H1 (cell line): ENCODE results near the gene HMX1. TPM values are rescaled to one million over a fixed set of nuclear protein-coding genes. Genes with fewer than 3 reads are reported as not detected.

Source experiments
- CTCF ChIA-PET: fragments of 300-600 bp; sonication (Branson Sonifier 250); formaldehyde crosslinking; loops from one replicate; lab custom pipeline; 2021; ENCODE audit not compliant: partially characterized antibody; lab: Charles Lee
- POLR2A ChIA-PET: fragments of 300-600 bp; sonication (Branson Sonifier 250); formaldehyde crosslinking; loops from one replicate; lab custom pipeline; 2021; ENCODE audit warnings: inconsistent platforms; ENCODE audit not compliant: partially characterized antibody; lab: Charles Lee
- DNase-seq, 2 experiments: peaks; one replicate each; pipeline versions ENCODE4 v3.0.0 to v3.0.0-alpha.2; 2010 to 2022; ENCODE audit warnings: low spot score in 2 of 2, low read depth in 1 of 2, mixed read lengths in 1 of 2
- FAIRE-seq: peaks from 2 replicates; lab custom pipeline; 2011; peaks lifted over from hg19 to GRCh38; lab: Jason Lieb, UNC
- H2AFZ ChIP-seq: 2 replicates; pipeline ENCODE4 v1.8.1; 2012; ENCODE audit warnings: low read length, inconsistent platforms
- H2AK5ac ChIP-seq: 2 replicates; pipeline ENCODE4 v1.6.1; 2013; ENCODE audit warnings: low read depth, low read length
- H2BK120ac ChIP-seq: replicated peaks from 2 replicates; pipeline ENCODE3; 2013; ENCODE audit warnings: low read depth, low read length, inconsistent platforms
- H2BK12ac ChIP-seq: 2 replicates; pipeline ENCODE4 v1.6.1; 2013; ENCODE audit warnings: low read depth, low read length
- H2BK15ac ChIP-seq: 2 replicates; pipeline ENCODE4 v1.6.1; 2013; ENCODE audit warnings: low read length
- H2BK20ac ChIP-seq: 2 replicates; pipeline ENCODE4 v1.6.1; 2013; ENCODE audit warnings: low read length
- H2BK5ac ChIP-seq: 2 replicates; pipeline ENCODE4 v1.6.1; 2013; ENCODE audit warnings: low read depth, low read length
- H3K14ac ChIP-seq: 2 replicates; pipeline ENCODE4 v1.6.1; 2013; ENCODE audit warnings: inconsistent platforms; ENCODE audit not compliant: insufficient read length
- H3K18ac ChIP-seq: 2 replicates; pipeline ENCODE4 v1.6.1; 2013; ENCODE audit warnings: low read length; ENCODE audit errors: extremely low read depth
- H3K23ac ChIP-seq: 2 replicates; pipeline ENCODE4 v1.6.1; 2013; ENCODE audit warnings: inconsistent platforms; ENCODE audit not compliant: insufficient read length
- H3K23me2 ChIP-seq: 2 replicates; pipeline ENCODE4 v1.6.1; 2013; ENCODE audit warnings: low read depth, low read length
- H3K27ac ChIP-seq: 2 replicates; pipeline ENCODE4 v1.6.1; 2011; ENCODE audit warnings: low read depth, low read length, inconsistent platforms
- H3K27me3 ChIP-seq, 4 experiments: replicated peaks in 1 of 4; 1 replicate in 1 of 4; 2 replicates in 3 of 4; pipeline versions ENCODE4 v1.6.1 to v1.8.1; 2011 to 2013; ENCODE audit warnings: low read length in 3 of 4, mild to moderate bottlenecking in 3 of 4, inconsistent platforms in 2 of 4, mixed read lengths in 2 of 4, moderate library complexity in 1 of 4; ENCODE audit not compliant: control insufficient read depth in 3 of 4, insufficient read depth in 3 of 4; ENCODE audit errors: extremely low read depth in 1 of 4
- H3K36me3 ChIP-seq, 4 experiments: 2 replicates each; pipeline versions ENCODE4 v1.6.1 to v1.8.1; 2011 to 2013; ENCODE audit warnings: mild to moderate bottlenecking in 4 of 4, low read length in 3 of 4, moderate library complexity in 2 of 4, control low read depth in 1 of 4, inconsistent platforms in 1 of 4; ENCODE audit not compliant: insufficient read depth in 4 of 4, control insufficient read depth in 2 of 4
- H3K4ac ChIP-seq: replicated peaks from 2 replicates; pipeline ENCODE3; 2013; ENCODE audit warnings: low read length, low read depth, mixed read lengths, inconsistent platforms; ENCODE audit not compliant: insufficient read length
- H3K4me1 ChIP-seq, 4 experiments: replicated peaks in 1 of 4; 1 replicate in 1 of 4; 2 replicates in 3 of 4; pipeline versions ENCODE4 v1.6.1 to v1.8.1; 2011 to 2013; ENCODE audit warnings: low read length in 3 of 4, inconsistent platforms in 2 of 4, mixed read lengths in 1 of 4; ENCODE audit not compliant: insufficient read depth in 4 of 4, control insufficient read depth in 3 of 4
- H3K4me2 ChIP-seq, 2 experiments: 2 replicates each; pipeline versions ENCODE4 v1.6.1 to v1.8.1; 2011 to 2013; ENCODE audit warnings: low read depth in 2 of 2, low read length in 2 of 2, control low read depth in 1 of 2, inconsistent platforms in 1 of 2, mild to moderate bottlenecking in 1 of 2; ENCODE audit not compliant: insufficient read depth in 1 of 2
- H3K4me3 ChIP-seq, 4 experiments: fragments of 200-600, 300-600 bp in 1 of 4; sonication (generic), shearing (Covaris generic), sonication (Bioruptor Twin) in 1 of 4; 2 replicates each; pipeline versions ENCODE4 v1.5.1 to v1.8.1; 2011 to 2016; ENCODE audit warnings: low read length in 4 of 4, low read depth in 3 of 4, control low read depth in 2 of 4, inconsistent platforms in 2 of 4, mild to moderate bottlenecking in 2 of 4, mixed read lengths in 1 of 4, moderate library complexity in 1 of 4; ENCODE audit not compliant: insufficient read depth in 2 of 4; ENCODE audit errors: extremely low read depth in 1 of 4
- H3K56ac ChIP-seq: replicated peaks from 2 replicates; pipeline ENCODE3; 2013; ENCODE audit warnings: low read depth, mild to moderate bottlenecking, mixed read lengths, low read length, inconsistent platforms; ENCODE audit not compliant: insufficient read length
- H3K79me1 ChIP-seq: 2 replicates; pipeline ENCODE4 v1.6.1; 2013; ENCODE audit warnings: low read depth, low read length, control low read depth
- H3K79me2 ChIP-seq, 2 experiments: 2 replicates each; pipeline versions ENCODE4 v1.6.1 to v1.8.1; 2012 to 2013; ENCODE audit warnings: low read length in 2 of 2, mild to moderate bottlenecking in 2 of 2, inconsistent platforms in 1 of 2; ENCODE audit not compliant: insufficient read depth in 2 of 2, control insufficient read depth in 1 of 2
- H3K9ac ChIP-seq, 4 experiments: replicated peaks in 1 of 4; 1 replicate in 1 of 4; 2 replicates in 3 of 4; pipeline versions ENCODE4 v1.6.1 to v1.8.1; 2011 to 2013; ENCODE audit warnings: low read depth in 3 of 4, low read length in 3 of 4, control low read depth in 2 of 4, mild to moderate bottlenecking in 2 of 4, moderate library complexity in 2 of 4, inconsistent platforms in 1 of 4; ENCODE audit errors: extremely low read depth in 1 of 4
- H3K9me3 ChIP-seq, 2 experiments: 2 replicates each; pipeline versions ENCODE4 v1.6.1 to v1.8.1; 2012 to 2013; ENCODE audit warnings: mild to moderate bottlenecking in 2 of 2, moderate library complexity in 2 of 2, control low read depth in 1 of 2, inconsistent platforms in 1 of 2, low read depth in 1 of 2, low read length in 1 of 2, mixed read lengths in 1 of 2; ENCODE audit not compliant: insufficient read depth in 2 of 2
- H4K20me1 ChIP-seq, 2 experiments: replicated peaks in 1 of 2; 2 replicates each; pipeline versions ENCODE3 to v1.8.1; 2011 to 2013; ENCODE audit warnings: inconsistent platforms in 2 of 2, low read length in 2 of 2, mild to moderate bottlenecking in 1 of 2; ENCODE audit not compliant: insufficient read depth in 2 of 2, control insufficient read depth in 1 of 2
- H4K5ac ChIP-seq: 2 replicates; pipeline ENCODE4 v1.6.1; 2013; ENCODE audit warnings: low read length, low read depth, mixed read lengths, inconsistent platforms; ENCODE audit not compliant: insufficient read length
- H4K8ac ChIP-seq: 2 replicates; pipeline ENCODE4 v1.8.0; 2013; ENCODE audit warnings: mild to moderate bottlenecking, moderate library complexity, low read length, inconsistent platforms; ENCODE audit not compliant: insufficient read depth; ENCODE audit errors: extremely low read depth
- H4K91ac ChIP-seq: replicated peaks from 2 replicates; pipeline ENCODE3; 2013; ENCODE audit warnings: low read length, mixed read lengths, inconsistent platforms; ENCODE audit not compliant: insufficient read length
- CHD2 ChIP-seq: IDR thresholded peaks from 2 replicates; pipeline ENCODE4 v1.6.1; 2012; ENCODE audit warnings: low read length, improper control_type of control experiment
- HDAC2 ChIP-seq, 2 experiments: fragments of 300-600 bp in 1 of 2; sonication (generic) in 1 of 2; IDR thresholded peaks; 2 replicates each; pipeline ENCODE4 v1.6.1; 2011 to 2012; ENCODE audit warnings: low read depth in 2 of 2, low read length in 2 of 2, mild to moderate bottlenecking in 2 of 2, moderate library complexity in 2 of 2, borderline replicate concordance in 1 of 2, inconsistent platforms in 1 of 2
- KDM1A ChIP-seq: fragments of 200-600, 300-600 bp; sonication (generic); IDR thresholded peaks from 2 replicates; pipeline ENCODE4 v1.7.1; 2016; ENCODE audit warnings: mild to moderate bottlenecking, low read length, borderline replicate concordance
- RBBP5 ChIP-seq: IDR thresholded peaks from 2 replicates; pipeline ENCODE4 v1.7.1; 2012; ENCODE audit warnings: low read depth, mild to moderate bottlenecking, inconsistent platforms, low read length, moderate library complexity, borderline replicate concordance
- SIRT6 ChIP-seq: IDR thresholded peaks from one replicate; pipeline ENCODE4 v1.7.1; 2012; ENCODE audit warnings: low read length, inconsistent platforms
- SIX5 ChIP-seq: IDR thresholded peaks from 2 replicates; pipeline ENCODE4 v1.6.1; 2011; ENCODE audit warnings: mild to moderate bottlenecking, low read depth, low read length
- TEAD4 ChIP-seq: IDR thresholded peaks from 2 replicates; pipeline ENCODE4 v1.6.1; 2012; ENCODE audit warnings: low read depth, low read length, inconsistent platforms, mixed read lengths
- WGBS, 2 experiments: shearing (Covaris generic) in 1 of 2; methylation state at CpG; one replicate each; pipeline versions ENCODE4 v1.1.6 to v1.1.7; 2013 to 2015; ENCODE audit warnings: low lambda C conversion rate in 2 of 2, mixed read lengths in 2 of 2, inconsistent platforms in 1 of 2, low coverage in 1 of 2, missing lambda C conversion rate in 1 of 2; ENCODE audit not compliant: insufficient replicate concordance in 2 of 2, insufficient coverage in 1 of 2, insufficient read length in 1 of 2; ENCODE audit errors: extremely low coverage in 1 of 2, missing lambda C conversion rate in 1 of 2; 5-methylcytosine and 5-hydroxymethylcytosine counted together
- polyA plus RNA-seq, 7 experiments: library from polyadenylated mRNA; depleted of rRNA in 3 of 7; stranded (reverse) in 5 of 7; unstranded in 2 of 7; fragments of >200 nt in 5 of 7; fragments of 200-250 nt in 2 of 7; gene quantifications; 1 replicate in 5 of 7; 2 replicates in 1 of 7; 4 replicates in 1 of 7; pipeline versions ENCODE4 v1.2.1 to v1.2.3, GENCODE V29; 2011 to 2013; ENCODE audit warnings: missing spikeins in 2 of 7, mixed read lengths in 2 of 7
- total RNA-seq: library from RNA; stranded (reverse); fragmentation: NEBNext Ultra II Directional; extraction: Animal tissue kit (Norgen Biotek cat#: 25700); gene quantifications from 2 replicates; pipeline ENCODE4 v1.2.1, GENCODE V29; 2021

Gene HMX1
- total and polyA plus RNA-seq, 2 of the 8 experiments (the other 6 are each of a cell fraction or from before 2014, with no cell fraction given): 0.26 TPM; not detected in 1

GRCh38 chr4:8905226-8905772 lies 33.7 kb upstream of the HMX1 start:
- H2BK120ac ChIP-seq: no peak overlapping the region
- H2BK5ac ChIP-seq: no peak overlapping the region
- H3K27ac ChIP-seq: no peak overlapping the region
- no peaks in the 10 kb centered on the region; a peak in 1 of 7 replicates for H3K27me3 ChIP-seq
- no peak overlapping the region for H4K91ac ChIP-seq
- H3K18ac ChIP-seq: no peak overlapping the region
- H3K79me2 ChIP-seq: no peaks in the 10 kb centered on the region
- no peak overlapping the region for H4K8ac ChIP-seq
- no peak overlapping the region; a peak in 1 of 7 replicates for H3K9ac ChIP-seq
- no peak overlapping the region for H2AK5ac ChIP-seq
- ChIA-PET POLR2A (no interaction called here), CTCF (interaction anchor here (1.3 to 2.2 kb wide), 3 partner anchors 11 to 18 kb away, joined by 3 to 7 read pairs (median 5); no protein-coding TSS in a partner anchor)
- H3K4me1 ChIP-seq: no peaks in the 10 kb centered on the region
- no peak overlapping the region for H3K14ac ChIP-seq
- WGBS, 2 experiments: 87% methylated on average over 20 of the region's 20 CpGs; no CpG with 5 or more reads in 1 of the 2 experiments
- no peak overlapping the region for H3K4ac ChIP-seq
- no peaks in the 10 kb centered on the region for H3K23me2 ChIP-seq
- no peak overlapping the region for H4K5ac ChIP-seq
- no peaks in the 10 kb centered on the region for H4K20me1 ChIP-seq
- H2BK12ac ChIP-seq: no peak overlapping the region
- no peaks in the 10 kb centered on the region for H3K79me1 ChIP-seq
- H3K23ac ChIP-seq: no peak overlapping the region
- no peak for DNase-seq
- TF ChIP-seq HDAC2 (IDR thresholded peaks at IDR 0.05; ENCODE audit: borderline replicate concordance in 1 of 2, low read depth in 2 of 2, low read length in 2 of 2) (no peak), TEAD4 (no peak), CHD2 (no peak), SIRT6 (no peak), RBBP5 (no peak), KDM1A (no peak), SIX5 (no peak)
- H2AFZ ChIP-seq: no peak overlapping the region
- FAIRE-seq: no peak
- H3K9me3 ChIP-seq: peaks cover 17 to 40% of the 10 kb centered on the region in 2 experiments
- H2BK15ac ChIP-seq: no peak overlapping the region
- no peak overlapping the region for H3K4me2 ChIP-seq
- no peak overlapping the region for H3K56ac ChIP-seq
- no peaks in the 10 kb centered on the region for H3K36me3 ChIP-seq
- no peak overlapping the region for H2BK20ac ChIP-seq
- no peak overlapping the region for H3K4me3 ChIP-seq
